ENCODE data around the gene PLAC8L1.

GRCh38 chr5:146047396-146047795 lies 58.0 kb downstream of the PLAC8L1 start:
- TF ChIP-seq CTCF (conservative IDR thresholded peaks at IDR 0.05; ENCODE audit: low read depth, low read length) (no peak), USF2 (IDR thresholded peaks at IDR 0.05; ENCODE audit: low read depth, low read length) (no peak)

Measured in IMR-90 (cell line).